ENCODE results near the gene RNU1-4. TPM values are rescaled to one million over a fixed set of nuclear protein-coding genes. Genes with fewer than 3 reads are reported as not detected.
"Not testable (repeated sequence)": the region's sequence is repeated elsewhere in the genome, so short reads cannot be mapped to it uniquely, and the experiment has no call there.

Gene RNU1-4
- total RNA-seq, 1 donor from 2014 or later, result under 0.01 TPM

DNA sequence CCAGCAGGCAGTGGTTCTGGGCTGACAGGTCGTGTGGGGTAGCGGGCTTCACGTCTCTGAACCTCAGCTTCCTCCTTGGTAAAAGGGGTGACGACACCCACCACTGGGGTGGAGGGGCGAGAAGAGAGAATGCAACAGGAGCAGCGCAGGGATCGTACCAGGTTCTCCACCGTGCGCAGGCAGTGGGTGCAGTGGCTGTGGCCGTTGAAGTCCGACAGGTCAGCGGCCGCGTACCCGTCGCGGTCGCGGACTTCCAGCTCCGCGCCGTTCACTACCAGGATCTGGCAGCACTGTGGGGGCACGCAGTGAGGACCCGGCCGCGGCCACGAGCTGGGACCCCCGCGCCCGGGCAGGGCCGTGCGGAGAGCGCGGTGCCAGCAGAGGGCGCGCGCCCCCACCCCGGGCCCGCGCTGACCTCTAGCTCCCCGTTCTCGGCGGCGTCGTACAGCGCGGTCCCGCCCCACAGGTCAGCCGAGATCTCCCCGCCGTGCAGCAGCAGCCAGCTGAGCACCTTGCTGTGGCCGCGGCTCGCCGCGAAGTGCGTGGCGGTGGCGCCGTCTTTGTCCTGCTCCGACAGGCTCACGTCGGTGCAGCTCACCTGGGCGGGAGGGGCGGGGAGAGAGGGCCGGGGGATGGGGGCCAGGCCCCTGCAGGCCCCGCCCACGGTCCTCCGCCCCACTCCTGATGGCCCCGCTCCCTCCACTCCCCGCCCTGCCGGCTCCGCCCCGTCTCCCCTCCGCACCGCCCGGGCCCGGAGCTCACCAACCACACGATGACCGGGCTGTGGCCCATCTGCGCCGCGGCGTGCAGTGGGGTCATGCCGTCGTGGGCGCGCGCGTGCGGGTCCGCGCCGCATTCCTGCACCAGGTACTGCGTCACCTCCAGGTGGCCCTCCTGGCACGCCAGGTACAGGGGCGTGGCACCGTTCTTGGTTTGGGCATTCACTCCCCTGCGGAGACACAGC, 32.9 kb upstream of the RNU1-4 start:
- not testable (repeated sequence) for DNase-seq (ENCODE audit: low spot score in 2 of 2)

DNA sequence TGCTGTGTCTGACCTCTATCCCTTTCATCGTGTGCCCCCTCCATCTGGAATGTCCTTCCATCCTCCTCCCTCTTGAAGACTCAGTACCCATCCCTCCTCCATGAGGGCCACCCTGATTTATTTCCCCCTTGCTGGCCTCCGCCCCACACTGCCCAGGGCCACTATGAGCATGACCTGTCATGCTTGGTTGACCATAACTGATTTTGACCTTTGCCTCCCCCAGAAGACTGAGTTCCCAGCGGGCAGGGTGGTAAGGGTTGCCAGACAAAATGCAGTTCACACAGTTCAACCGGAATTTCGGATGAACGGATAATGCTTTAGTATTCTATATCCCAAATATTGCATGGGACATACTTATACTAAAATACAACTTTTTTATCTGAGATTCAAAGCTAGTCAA, 31.6 kb upstream of the RNU1-4 start:
- not testable (repeated sequence) for DNase-seq (ENCODE audit: low spot score in 2 of 2); FAIRE-seq

More for the DNA sequence above, 32.9 kb upstream of the RNU1-4 start:
- not testable (repeated sequence) for FAIRE-seq

DNA sequence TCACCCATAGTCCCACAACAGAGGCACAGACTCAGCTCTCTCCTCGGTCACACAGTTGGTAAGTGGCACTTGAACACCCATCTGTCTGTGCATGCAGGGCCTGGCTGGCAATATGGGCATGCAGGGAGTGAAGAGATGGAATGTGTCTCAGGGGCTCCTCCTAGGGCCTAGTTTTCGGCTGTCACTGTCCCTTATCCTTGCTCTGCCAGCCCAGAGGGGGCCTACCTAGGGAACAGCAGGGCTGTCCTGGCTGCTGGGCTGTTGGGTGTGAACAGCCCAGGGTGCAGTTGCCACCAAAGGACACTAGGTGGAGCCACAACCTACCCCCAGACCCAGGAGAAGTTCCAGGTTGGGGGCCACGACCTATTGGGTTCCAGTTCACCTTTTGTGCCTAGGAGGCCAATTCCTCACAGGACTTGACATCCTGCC, 30.6 kb upstream of the RNU1-4 start:
- FAIRE-seq; DNase-seq (ENCODE audit: low spot score in 2 of 2): not testable (repeated sequence)

DNA sequence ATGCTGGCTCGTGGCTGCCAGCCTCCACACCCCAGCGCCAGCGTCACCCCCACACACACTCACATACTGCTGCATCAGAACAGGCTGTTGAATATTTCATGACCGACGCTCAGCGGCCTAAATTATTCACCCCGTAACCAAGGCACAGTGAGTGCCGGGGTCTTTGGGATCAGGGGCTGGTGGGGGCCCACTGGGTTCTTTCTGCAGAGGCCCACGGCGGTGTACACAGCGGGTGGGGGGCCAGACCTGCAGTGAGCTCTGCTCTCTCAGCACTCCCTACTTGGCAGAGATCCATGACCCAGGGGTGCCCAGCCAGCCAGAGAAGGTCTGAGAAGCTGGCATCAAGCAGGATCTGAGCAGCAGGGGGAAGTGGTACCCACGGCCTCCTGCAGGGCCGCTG, 29.7 kb upstream of the RNU1-4 start:
- DNase-seq (ENCODE audit: low spot score in 2 of 2); FAIRE-seq: not testable (repeated sequence)

DNA sequence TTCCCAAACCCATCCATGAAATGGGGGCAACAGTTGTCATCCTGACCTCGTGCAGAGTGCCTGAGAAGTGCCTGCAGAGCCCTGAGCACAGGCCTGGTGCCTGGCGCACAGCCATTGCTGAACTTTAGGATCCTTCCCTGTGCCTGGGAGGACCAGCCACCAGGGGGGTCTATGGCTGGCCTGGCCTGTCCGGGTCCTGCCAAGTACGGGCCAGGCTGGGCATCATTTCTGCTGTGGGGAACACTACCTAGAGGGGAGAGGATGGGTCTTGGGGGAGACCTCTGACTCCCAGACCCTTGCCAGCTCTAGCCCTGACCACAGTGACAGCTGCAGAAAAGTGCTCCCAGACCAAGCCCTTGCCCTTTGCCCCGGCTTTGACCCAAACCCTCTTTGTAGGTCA, 28.2 kb upstream of the RNU1-4 start:
- FAIRE-seq; DNase-seq (ENCODE audit: low spot score in 2 of 2): not testable (repeated sequence)

DNA sequence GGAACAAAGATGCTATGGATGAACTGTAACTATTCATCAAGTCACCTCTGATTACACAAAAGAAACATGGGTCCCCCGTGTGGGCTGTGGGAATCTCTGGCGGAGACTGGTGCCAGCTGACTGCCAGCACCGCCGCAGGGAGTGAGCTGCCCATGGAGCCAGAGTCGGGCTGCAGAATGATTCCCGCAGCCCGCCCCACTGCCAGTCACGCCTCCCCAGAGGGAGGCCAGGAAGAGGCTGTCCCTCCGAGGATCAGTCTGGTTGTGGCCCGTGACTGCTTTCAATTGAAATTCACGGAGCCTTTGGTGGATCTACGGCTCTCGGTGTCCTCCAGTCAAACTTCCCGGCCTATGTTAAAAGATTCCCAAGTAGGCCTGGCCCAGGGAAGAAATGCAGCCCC, 27.7 kb upstream of the RNU1-4 start:
- DNase-seq (ENCODE audit: low spot score in 2 of 2); FAIRE-seq: not testable (repeated sequence)

DNA sequence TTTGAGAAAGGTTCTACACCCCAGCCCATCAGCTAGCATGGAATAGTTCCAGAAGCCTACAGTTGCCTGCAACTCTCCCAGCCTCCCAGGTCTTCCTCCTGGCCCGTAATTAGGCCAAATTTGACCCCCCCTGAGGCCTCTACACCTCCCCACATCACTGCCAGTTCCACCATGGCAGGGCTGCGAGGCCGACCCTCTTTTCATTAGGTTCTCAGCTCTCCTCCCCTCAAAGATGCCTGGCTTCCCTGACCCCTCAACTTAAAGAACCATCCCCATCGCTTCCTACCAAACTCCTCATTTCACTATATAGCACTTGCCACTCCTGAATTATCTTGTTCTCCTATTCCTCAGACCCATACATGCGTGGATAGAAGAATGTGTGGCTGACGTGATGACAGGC, 27.3 kb upstream of the RNU1-4 start:
- not testable (repeated sequence) for DNase-seq (ENCODE audit: low spot score in 2 of 2); FAIRE-seq

DNA sequence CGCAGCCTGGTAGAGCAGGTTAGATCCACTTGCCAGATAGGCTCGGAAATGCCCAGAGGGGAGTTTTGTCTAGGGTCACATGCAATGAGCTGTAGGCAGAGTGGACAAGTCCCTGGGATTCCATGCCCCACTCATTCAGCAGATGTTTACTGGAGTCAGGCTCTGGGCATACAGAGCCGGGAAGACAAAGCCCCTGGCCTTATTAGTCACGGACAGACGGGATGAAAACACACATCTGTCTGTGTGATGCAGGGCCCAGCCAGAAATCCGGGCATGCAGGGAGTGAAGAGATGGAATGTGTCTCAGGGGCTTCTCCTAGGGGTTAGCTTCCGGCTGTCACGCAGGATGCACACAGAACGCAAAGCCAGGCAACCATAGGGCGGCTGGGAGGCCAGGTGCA, 26.8 kb upstream of the RNU1-4 start:
- DNase-seq (ENCODE audit: low spot score in 2 of 2); FAIRE-seq: not testable (repeated sequence)

DNA sequence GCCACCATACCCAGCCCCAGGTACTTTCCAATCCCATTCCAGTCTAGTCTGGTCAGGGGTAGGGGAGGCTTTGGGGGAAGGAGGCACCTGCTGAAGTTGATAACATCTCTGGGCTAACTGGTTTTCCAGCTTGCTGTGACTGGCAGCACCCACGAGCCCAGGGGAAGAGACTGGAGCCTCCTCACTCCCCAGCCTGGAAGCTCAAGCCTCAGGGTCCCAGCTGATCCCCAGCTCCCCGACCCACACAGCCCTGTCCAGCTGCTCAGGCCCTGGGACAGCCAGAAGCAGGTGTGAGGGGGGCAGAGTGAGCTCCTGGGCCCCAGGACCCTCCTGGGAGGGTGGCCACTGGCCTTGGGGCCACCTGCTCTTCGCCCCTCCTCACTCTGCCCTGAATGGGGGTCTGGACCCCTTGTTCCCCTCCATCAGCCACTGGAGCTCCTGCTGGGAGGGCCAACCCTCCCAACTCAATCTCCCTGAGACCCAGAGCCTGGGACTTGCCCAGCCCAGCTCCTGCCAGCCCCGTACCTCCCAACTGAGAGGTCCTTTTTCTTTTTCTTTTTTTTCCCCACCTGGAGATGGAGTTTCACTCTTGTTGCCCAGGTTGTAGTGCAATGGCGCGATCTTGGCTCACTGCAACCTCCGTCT, 23.5 kb upstream of the RNU1-4 start:
- no peak for FAIRE-seq

DNA sequence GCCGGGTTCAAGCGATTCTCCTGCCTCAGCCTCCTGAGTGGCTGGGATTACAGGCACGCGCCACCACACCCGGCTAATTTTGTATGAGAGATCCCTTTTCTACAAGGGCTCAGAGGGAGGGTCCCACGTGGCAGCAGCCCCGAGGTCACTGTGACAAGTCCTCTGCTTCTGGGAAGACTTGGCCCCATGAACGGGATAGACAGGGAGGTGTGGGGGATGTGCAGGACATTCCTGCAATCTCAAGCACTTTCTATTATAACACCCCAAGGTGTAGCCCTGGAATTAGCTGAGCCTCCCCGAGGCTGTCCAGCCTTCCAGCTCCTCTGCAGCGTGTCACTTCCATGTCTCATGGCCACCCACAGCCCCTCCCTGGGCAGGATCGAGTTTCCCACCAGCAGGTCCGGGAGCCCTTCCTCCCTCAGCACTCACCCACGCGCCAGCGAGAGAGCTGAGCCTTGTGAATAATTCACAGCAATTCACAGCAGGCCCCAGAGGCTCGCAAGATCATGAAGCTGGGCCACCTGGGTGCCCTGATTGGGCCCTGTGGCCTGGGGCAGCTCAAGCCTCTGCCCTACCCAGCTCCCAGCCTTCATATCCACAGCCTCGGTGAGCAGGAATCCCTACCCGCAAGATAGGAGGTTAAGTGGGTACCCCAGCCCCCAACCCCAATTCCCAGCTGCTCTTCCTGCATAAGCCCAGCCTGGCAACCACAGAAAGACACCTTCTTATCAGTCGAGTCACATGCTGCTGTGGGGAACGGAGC, 22.8 kb upstream of the RNU1-4 start:
- FAIRE-seq, result no peak

More for the DNA sequence above, 23.5 kb upstream of the RNU1-4 start:
- DNase-seq (ENCODE audit: low spot score in 2 of 2), result no peak

DNA sequence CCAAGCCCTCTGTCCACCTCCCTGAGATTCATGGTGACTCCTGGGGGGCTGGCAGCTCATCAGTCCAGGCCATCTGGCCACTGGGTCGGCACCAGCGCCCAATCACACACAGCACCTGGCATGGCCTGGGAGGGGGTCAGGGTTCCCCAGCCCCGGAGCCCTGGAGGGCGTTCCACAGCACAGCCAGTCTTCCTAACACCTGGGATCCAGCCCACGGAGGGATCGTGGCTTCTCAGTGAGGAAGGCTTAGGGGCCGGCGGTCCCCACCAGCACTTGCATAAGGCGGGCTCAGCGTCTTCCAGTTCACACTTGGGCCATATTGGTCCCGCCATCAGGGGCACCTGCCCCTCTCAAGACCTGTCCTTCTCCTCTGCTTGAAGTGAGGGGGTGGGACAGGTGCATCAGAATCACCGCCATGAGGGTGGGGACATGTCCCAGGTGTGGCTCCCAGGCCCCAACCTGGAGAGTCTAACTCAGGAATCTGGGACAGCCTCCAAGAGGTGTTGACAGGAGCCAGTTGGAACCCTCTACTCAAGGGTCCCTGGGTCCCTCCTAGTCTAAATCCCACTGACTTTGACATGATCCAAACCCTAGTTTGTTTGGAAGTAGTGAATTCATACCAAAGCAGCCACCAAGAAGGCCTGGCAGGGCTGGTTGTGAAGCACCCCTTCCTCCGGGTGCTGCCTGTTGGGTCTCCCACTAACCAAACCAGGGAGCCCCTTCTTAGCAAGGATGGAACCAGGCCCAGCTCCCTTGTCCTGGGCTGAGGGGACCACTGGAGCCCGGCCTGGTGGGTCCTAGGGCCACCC, 22.0 kb upstream of the RNU1-4 start:
- not testable (repeated sequence) for DNase-seq (ENCODE audit: low spot score in 2 of 2); FAIRE-seq

More for the DNA sequence above, 22.8 kb upstream of the RNU1-4 start:
- DNase-seq (ENCODE audit: low spot score in 2 of 2), result no peak

DNA sequence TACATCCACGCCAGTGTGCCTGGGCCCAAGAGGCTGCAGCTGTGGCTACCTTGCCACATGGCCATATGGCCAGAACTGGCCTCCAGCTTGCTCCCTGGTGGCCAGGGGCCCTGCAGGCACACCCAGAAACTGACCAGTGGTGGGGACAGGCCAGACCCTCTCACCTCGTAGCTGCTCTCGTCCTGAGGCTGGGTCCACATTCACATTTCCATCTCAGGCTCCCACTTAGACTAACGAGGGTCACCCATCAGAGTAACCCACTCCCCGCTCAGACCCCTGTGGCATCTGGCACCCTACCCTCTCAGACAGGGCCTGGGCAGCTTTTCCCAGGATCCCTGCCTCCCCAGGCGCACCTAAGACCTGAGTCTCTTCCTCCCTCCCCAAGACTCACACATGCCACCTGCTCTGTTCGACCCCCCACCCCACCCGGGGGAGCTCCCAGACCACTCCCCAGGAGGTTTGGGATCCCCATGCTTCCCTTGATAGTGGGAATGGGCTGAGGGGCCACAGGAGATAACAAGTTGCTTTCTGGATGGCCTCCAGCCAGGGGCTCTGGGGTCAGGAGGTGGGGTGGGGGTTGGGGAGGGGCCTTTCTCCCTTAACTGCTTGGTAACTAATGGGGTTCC, 21.3 kb upstream of the RNU1-4 start:
- no peak for FAIRE-seq
- DNase-seq (ENCODE audit: low spot score in 2 of 2), result no peak

DNA sequence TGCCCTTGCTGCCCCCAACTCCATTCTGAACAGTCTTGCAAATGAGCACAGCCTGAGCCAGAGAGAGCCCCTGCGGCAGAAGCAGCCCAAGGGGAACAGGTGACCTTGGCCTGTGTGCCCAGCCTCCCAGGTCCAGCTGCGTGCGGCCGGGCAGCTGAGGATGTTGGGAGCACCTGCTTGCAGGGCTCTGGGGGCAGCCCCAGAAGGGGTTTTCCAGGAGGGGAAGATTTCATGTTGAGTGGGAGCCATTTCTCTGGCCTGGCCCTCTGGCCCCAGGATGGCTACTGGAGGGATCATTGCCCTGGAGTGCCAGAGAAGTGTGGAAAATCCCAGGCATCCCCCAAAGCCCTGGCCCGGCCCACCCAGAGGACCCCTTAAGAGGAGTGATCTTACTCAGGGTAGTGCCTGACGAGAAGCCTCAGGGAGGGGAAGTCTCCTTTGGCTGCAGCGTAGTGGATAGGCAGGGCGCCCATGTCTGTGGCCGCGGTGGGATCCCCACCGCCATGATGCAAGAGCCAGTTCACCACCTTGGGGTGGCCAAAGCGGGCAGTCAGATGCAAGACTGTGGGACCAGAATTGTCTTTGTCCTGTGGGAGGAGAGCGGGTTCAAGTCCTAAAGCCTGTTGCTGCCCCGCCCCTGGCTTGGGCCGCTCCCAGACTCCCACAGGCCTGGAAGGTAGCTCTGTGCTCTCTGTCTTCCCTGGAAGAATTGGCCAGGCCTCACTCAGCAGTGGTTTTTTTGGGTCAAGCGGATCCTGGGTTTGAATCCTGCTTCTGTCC, 20.6 kb upstream of the RNU1-4 start:
- FAIRE-seq (no peak), DNase-seq (ENCODE audit: low spot score in 2 of 2) (no peak)

DNA sequence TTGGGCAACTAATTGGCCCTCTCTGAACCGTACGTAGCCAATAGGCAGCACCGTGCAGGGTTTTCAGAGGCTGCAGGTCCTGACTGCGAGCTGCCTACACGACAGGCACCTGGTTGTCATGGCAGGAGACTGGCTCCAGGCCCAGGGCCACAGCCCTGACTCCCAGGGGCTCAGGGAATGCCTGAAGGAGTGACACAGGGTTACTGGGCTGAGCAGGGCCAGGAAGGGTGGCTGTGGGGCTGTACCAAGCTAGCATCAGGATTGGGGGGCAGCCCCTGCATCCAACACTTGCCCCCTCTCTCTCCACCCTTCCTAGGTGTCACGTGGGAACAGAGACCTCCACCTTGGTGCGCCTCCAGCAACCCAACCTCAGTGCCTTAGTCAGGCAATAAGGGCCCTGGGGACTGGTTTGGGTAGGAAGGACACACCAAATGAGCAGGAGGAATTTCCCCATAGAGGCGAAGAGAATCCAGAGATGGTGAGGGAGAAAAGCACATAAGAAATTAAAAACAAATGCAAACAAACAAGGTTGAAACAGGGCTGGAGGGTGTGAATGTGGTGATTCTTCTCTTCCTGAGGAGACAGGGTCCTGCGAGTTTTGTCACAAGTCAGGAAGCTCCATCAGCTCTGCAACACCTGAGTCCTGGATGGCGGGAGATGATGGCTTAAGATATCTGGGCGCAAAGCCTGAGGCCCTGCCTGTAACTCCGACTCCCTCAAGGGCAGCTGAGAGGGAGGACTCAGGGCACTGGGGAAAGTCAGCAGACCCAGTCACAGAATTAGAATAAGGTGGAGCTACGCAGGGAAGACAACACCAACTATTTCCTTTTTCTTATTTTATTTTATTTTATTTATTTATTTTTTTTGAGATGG, 19.7 kb upstream of the RNU1-4 start:
- no peak for FAIRE-seq
- DNase-seq (ENCODE audit: low spot score in 2 of 2), result no peak

DNA sequence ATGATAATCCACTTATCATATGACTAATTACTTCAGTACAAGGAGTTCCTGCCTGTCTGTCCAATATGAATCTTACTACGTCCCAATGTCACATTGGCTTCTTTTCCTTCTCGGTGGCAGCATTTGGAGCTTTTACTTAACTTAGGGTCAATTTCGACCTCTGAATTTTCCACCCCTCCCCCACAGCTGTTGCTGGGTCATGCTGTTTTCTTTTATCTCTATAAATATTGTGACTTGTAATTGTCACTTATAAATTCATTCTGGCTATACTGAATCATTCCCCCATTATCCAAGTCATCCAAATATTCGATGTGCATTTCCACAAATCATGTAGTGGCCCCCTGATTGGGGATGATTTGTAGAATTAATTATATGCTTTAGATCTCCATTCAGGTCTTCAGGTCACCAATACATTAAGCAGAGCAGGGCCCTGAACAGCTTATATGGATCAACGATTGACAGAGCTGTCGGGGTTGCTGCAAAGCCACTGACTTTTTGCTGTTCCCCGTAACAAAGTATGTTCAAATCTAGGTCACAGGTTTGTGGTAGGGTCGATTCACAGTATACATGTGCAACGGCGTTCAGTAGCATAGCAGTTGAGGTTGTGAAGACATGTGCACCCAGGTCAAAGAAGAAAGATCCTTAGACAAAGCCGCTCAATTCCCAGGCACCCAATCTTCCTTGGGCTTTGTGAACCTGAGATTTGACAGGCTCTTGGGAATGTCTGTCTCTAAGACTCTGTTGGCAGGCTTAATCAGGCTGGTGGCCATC, 18.3 kb upstream of the RNU1-4 start:
- no peak for FAIRE-seq
- DNase-seq (ENCODE audit: low spot score in 2 of 2), result no peak

DNA sequence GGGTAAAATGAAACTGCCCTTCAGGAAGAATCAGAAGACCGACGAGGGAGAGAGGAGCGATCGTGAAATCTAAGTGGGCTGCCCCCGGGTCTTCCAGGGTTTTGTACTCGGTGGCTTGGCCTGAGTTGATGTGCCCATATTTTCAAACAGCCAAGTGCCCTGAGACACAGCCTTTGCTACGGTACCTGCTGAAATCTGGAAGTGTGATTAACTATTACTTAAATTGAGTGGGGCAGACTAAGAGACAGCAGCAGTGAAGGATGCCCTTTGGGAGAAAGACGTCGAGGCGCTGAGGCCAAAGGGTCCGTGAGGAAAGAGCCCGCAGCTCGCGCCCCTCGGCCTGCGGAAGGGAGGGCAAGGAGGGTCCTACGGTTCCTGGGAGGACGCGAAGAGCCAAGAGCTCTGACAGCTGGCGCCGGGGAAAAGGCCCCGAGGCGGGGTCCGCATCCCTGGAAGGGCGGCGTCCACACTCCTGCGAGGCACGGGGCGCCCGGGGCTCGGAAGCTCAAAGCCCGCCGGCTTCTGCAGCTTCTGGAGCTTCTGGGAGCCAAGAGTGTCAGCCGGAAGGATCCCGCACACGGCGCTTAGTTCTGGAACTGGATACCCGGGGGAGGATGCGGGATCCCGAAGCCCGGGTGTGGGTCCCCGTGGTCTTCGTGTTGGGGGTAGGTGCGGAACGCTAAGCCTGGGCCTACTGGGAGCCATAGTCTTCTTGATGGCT, 15.4 kb upstream of the RNU1-4 start:
- DNase-seq (ENCODE audit: low spot score in 2 of 2) (no peak), FAIRE-seq (no peak)
